Testis (tissue), 3 donors: ENCODE results near the gene DNAI1. TPM values are rescaled to one million over a fixed set of nuclear protein-coding genes. Genes with fewer than 3 reads are reported as not detected.

Source experiments
- DNase-seq: peaks from one replicate; pipeline ENCODE4 v3.0.0-alpha.2; 2019
- H3K27ac ChIP-seq, 2 donors: fragments of 200-600 bp; sonication (generic); one replicate each; pipeline ENCODE4 v1.5.1; 2019
- H3K27me3 ChIP-seq: fragments of 200-600 bp; sonication (generic); one replicate; pipeline ENCODE4 v1.5.1; 2019
- H3K36me3 ChIP-seq: fragments of 200-600 bp; sonication (generic); one replicate; pipeline ENCODE4 v1.5.1; 2017; ENCODE audit warnings: low read depth; ENCODE audit errors: missing control alignments
- H3K4me1 ChIP-seq: fragments of 200-600 bp; sonication (generic); one replicate; pipeline ENCODE4 v1.5.1; 2019
- H3K4me3 ChIP-seq, 2 donors: fragments of 200-600 bp; sonication (generic); one replicate each; pipeline ENCODE4 v1.5.1; 2017 to 2019
- H3K9me3 ChIP-seq: fragments of 200-600 bp; sonication (generic); one replicate; pipeline ENCODE4 v1.5.1; 2017
- POLR2A ChIP-seq: fragments of 450-650 bp; IDR thresholded peaks from one replicate; pipeline ENCODE4 v1.6.1; 2017; ENCODE audit warnings: antibody characterized with exemption, mild to moderate bottlenecking, moderate library complexity
- WGBS, 2 donors: methylation state at CpG; one replicate each; pipeline ENCODE4 v1.1.5; 2018; 5-methylcytosine and 5-hydroxymethylcytosine counted together
- intact Hi-C: fragments of 100-400 bp; cut with DNase I; formaldehyde crosslinking; loops from one replicate; pipeline ENCODE4 v1.15.1; 2023; ENCODE audit warnings: low total_unique reads
- polyA plus RNA-seq: library from polyadenylated mRNA; stranded (reverse); fragments of 350-450 nt; fragmentation: Illumina TruSeq; extraction: RNeasy Lipid Tissue Mini Kit (QIAGEN cat#74804); gene quantifications from one replicate; pipeline ENCODE4 v1.2.3, GENCODE V29; 2014; ENCODE audit warnings: low read depth, low replicate concordance; ENCODE audit not compliant: insufficient read depth
- total RNA-seq, 2 donors: library from RNA; depleted of rRNA; stranded (reverse); fragments of >200 nt; gene quantifications; one replicate each; pipeline ENCODE4 v1.2.3, GENCODE V29; 2016
- TF ChIP-seq, protein P1 (sequence below), 3 experiments: fragments of 450-650 bp in 2 of 3; fragments of 200-600 bp in 1 of 3; sonication (generic) in 1 of 3; IDR thresholded peaks; one replicate each; pipeline ENCODE4 v1.5.1; 2016 to 2019; ENCODE audit warnings: antibody characterized with exemption in 3 of 3, mild to moderate bottlenecking in 2 of 3, moderate library complexity in 1 of 3

DNAI1 gene
- total and polyA plus RNA-seq, 3 donors from 2014 or later = 22.7 to 109 (median 36.7) TPM

DNA sequence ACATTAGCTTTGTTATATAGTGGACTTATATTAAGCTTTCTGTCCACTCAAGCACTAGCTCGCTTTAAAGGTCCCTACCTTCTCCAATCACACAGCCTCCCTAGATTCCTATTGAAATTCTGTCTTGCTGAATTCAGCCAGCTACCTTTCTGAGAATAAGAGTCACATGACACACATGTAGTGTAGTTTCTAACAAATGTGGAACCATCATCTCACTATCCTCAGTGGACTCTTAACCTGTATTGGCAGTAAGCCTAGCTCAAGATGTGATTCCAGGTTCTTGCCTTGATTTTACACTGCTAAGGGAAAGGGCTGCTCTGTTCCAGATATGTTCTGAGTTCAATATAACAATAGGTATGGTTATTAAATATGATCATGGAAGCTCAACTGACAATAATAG, 11.7 kb upstream of the DNAI1 start:
- Histone ChIP-seq H3K27me3 (no peaks in the 10 kb centered on the region), H3K4me3 (no peak overlapping the region), H3K27ac (no peak overlapping the region), H3K36me3 (no peaks in the 10 kb centered on the region), H3K4me1 (no peaks in the 10 kb centered on the region), H3K9me3 (no peaks in the 10 kb centered on the region)
- TF ChIP-seq, protein P1, sequence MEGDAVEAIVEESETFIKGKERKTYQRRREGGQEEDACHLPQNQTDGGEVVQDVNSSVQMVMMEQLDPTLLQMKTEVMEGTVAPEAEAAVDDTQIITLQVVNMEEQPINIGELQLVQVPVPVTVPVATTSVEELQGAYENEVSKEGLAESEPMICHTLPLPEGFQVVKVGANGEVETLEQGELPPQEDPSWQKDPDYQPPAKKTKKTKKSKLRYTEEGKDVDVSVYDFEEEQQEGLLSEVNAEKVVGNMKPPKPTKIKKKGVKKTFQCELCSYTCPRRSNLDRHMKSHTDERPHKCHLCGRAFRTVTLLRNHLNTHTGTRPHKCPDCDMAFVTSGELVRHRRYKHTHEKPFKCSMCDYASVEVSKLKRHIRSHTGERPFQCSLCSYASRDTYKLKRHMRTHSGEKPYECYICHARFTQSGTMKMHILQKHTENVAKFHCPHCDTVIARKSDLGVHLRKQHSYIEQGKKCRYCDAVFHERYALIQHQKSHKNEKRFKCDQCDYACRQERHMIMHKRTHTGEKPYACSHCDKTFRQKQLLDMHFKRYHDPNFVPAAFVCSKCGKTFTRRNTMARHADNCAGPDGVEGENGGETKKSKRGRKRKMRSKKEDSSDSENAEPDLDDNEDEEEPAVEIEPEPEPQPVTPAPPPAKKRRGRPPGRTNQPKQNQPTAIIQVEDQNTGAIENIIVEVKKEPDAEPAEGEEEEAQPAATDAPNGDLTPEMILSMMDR (IDR thresholded peaks at IDR 0.05) = no peak
- no peak for TF ChIP-seq POLR2A
- WGBS, 2 donors = 96 to 100% methylated on average over 1 of the region's 1 CpG
- no peak for DNase-seq
- intact Hi-C loops = no loop called here

DNA sequence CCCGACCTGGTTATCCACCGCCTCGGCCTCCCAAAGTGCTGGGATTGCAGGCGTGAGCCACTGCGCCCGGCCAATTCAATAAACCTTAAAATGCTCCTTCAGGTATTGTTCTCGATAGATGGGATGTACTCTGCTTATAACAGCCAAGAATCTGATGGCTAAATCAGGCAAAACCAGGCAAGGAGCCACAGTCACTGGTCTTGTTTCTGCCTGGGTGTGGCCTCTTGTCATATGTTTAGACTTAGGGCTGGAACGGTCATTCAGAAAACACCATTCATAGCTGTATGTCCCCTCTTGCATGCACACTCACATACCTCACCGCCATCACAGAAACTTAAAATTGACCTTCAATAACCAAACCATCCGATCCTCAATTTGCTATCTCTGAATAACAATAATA, 8.0 kb upstream of the DNAI1 start:
- Histone ChIP-seq H3K4me3 (no peak overlapping the region), H3K9me3 (no peaks in the 10 kb centered on the region), H3K4me1 (no peaks in the 10 kb centered on the region), H3K27ac (no peak overlapping the region), H3K36me3 (no peaks in the 10 kb centered on the region), H3K27me3 (no peaks in the 10 kb centered on the region)
- no peak for DNase-seq
- no peak for TF ChIP-seq POLR2A
- TF ChIP-seq, protein P1 (IDR thresholded peaks at IDR 0.05) = no peak
- intact Hi-C loops = no loop called here
- 90 to 93% methylated on average over 10 of the region's 10 CpGs for WGBS, 2 donors

DNA sequence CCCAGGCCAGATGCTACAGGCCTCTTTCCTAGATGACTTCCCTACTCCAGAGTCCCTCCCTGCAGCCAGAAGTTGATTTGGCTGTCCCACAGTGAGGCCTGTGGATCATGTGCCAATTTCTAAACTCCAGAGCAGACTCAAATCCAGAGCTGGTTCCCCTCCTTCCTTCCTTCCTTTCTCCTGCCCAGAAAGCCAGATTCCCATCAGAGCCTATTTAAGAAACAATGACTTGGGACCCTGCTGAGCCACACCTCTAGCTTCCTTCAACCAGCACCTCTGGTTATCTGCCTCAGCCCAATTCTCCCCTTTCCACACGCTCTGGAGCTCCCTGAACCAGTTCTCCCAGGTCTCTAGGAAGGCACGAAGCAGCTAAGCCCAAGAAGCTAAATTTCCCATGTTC, 7.5 kb upstream of the DNAI1 start:
- H3K27ac ChIP-seq = no peak overlapping the region

DNA sequence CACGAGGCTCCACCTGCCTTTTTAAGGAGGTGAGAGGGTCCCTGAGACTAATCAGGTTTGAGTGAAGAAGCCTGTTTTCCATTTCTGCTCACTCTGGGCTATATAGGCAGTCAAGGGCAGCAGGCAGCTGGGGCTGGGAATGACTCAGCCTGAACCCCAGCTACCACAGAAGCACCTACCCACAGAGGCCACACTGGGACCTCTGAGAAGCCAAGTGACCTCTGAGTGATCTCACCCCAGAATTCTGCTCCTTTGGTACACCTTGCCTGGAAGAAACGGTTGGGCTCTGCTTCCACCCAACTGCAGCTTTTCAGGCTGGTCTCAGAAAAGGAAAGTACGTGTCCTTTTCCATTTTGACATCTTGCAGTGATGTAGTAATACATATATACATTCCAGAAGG, 7.1 kb upstream of the DNAI1 start:
- no peak for DNase-seq
- H3K4me1 ChIP-seq = no peaks in the 10 kb centered on the region
- H3K9me3 ChIP-seq = no peaks in the 10 kb centered on the region
- H3K36me3 ChIP-seq = no peaks in the 10 kb centered on the region
- WGBS, 2 donors = 72 to 73% methylated on average over 3 of the region's 3 CpGs
- no peak overlapping the region for H3K27ac ChIP-seq
- no peak overlapping the region for H3K4me3 ChIP-seq
- no peak for TF ChIP-seq POLR2A
- TF ChIP-seq, protein P1 (IDR thresholded peaks at IDR 0.05) = no peak
- intact Hi-C loops = no loop called here
- H3K27me3 ChIP-seq = no peaks in the 10 kb centered on the region

More for the DNA sequence above, 7.5 kb upstream of the DNAI1 start:
- Histone ChIP-seq H3K4me1 (no peaks in the 10 kb centered on the region), H3K4me3 (no peak overlapping the region), H3K27me3 (no peaks in the 10 kb centered on the region), H3K9me3 (no peaks in the 10 kb centered on the region), H3K36me3 (no peaks in the 10 kb centered on the region)
- no peak for TF ChIP-seq POLR2A
- TF ChIP-seq, protein P1 (IDR thresholded peaks at IDR 0.05) = no peak
- WGBS, 2 donors = 83 to 92% methylated on average over 2 of the region's 2 CpGs
- intact Hi-C loops = no loop called here
- no peak for DNase-seq

DNA sequence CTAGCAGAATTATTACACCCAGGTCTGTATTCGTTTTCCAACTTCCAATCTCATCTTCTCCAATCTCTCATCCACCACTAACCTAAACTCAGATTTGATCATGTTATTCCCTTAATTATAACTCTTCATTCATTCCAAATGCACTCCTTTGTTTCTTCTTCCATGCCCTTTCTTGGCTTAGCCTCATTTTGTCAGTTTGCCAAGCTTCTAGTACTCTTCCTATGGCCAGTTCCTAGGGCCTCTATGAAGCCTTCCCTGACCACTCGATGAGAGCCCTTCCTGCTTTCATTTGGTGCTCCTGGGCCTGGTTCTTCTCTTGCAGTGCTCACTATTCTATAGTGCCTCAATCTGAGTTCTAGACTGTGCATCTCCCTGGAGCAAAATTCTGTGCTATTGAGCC, 6.0 kb upstream of the DNAI1 start:
- H3K4me3 ChIP-seq = no peak overlapping the region
- DNase-seq = no peak

More for the DNA sequence above, 6.0 kb upstream of the DNAI1 start:
- no peaks in the 10 kb centered on the region for H3K27me3 ChIP-seq
- no peak overlapping the region for H3K27ac ChIP-seq
- intact Hi-C loops = no loop called here
- no peak for TF ChIP-seq POLR2A
- TF ChIP-seq, protein P1 (IDR thresholded peaks at IDR 0.05) = no peak
- peaks cover 7% of the 10 kb centered on the region for H3K4me1 ChIP-seq
- H3K9me3 ChIP-seq = no peaks in the 10 kb centered on the region
- H3K36me3 ChIP-seq = no peaks in the 10 kb centered on the region
- 87 to 89% methylated on average over 2 of the region's 2 CpGs for WGBS, 2 donors
